ENCODE data around the gene KLK3. TPM values are rescaled to one million over a fixed set of nuclear protein-coding genes. Genes with fewer than 3 reads are reported as not detected.

KLK3 gene
- total and polyA plus RNA-seq, 2 donors (not counting 1 experiment from before 2014, with no cell fraction given), result not detected

GRCh38 chr19:50844296-50844935 lies 10.3 kb upstream of the KLK3 start:
- ChIA-PET CTCF (interaction anchor here (1.8 kb wide), 1 partner anchor 78 kb away, joined by 8 read pairs; no protein-coding TSS in a partner anchor), POLR2A (no interaction called here)
- no peaks in the 10 kb centered on the region for H3K36me3 ChIP-seq (replicated peaks in 1 of 2; ENCODE audit: control extremely low read depth in 1 of 2, control insufficient read depth in 1 of 2, extremely low read depth in 1 of 2, insufficient read depth in 2 of 2, low read length in 1 of 2)
- DNase-seq, result no peak
- intact Hi-C loops (cut with micrococcal nuclease), result no loop called here
- no peak overlapping the region for H3K27ac Mint-ChIP-seq
- H3K27me3 ChIP-seq (replicated peaks in 1 of 4; ENCODE audit: control extremely low read depth in 1 of 4, control insufficient read depth in 3 of 4, insufficient read depth in 4 of 4, low read length in 3 of 4), result peaks cover 0 to 7% (median 2%) of the 10 kb centered on the region in 4 experiments
- TF ChIP-seq CTCF (IDR thresholded peaks at IDR 0.05) (no peak), EZH2 (IDR thresholded peaks at IDR 0.05; ENCODE audit: borderline replicate concordance, insufficient read depth, low read depth, low read length, poor library complexity, severe bottlenecking) (no peak)
- no peak overlapping the region for H3K4me2 ChIP-seq (replicated peaks; ENCODE audit: low read depth, low read length, poor library complexity, severe bottlenecking)
- no peaks in the 10 kb centered on the region for H3K79me2 ChIP-seq (ENCODE audit: control insufficient read depth, insufficient read depth, low read length)
- no peaks in the 10 kb centered on the region for H3K4me1 Mint-ChIP-seq
- no peak overlapping the region for H3K4me3 ChIP-seq (ENCODE audit: control extremely low read depth in 1 of 5, extremely low read depth in 1 of 5, insufficient read depth in 1 of 5, low read depth in 2 of 5, low read length in 4 of 5)
- H3K9me3 Mint-ChIP-seq (ENCODE audit: insufficient read depth), result peaks cover 10% of the 10 kb centered on the region
- WGBS (ENCODE audit: insufficient coverage), result 68% methylated on average over 6 of the region's 8 CpGs
- H3K27me3 Mint-ChIP-seq, result peaks cover 27% of the 10 kb centered on the region
- peaks cover 0 to 27% (median 10%) of the 10 kb centered on the region in 3 donors for H3K9me3 ChIP-seq (ENCODE audit: control extremely low read depth in 1 of 3, control insufficient read depth in 2 of 3, insufficient read depth in 1 of 3, low read length in 2 of 3)
- H3K4me3 Mint-ChIP-seq, result no peak overlapping the region
- no peak overlapping the region for H3K27ac ChIP-seq (ENCODE audit: low read length in 2 of 2)
- no peak overlapping the region for H2AFZ ChIP-seq (ENCODE audit: insufficient read depth, low read depth, low read length, poor library complexity, severe bottlenecking)
- no peaks in the 10 kb centered on the region for H3K4me1 ChIP-seq (ENCODE audit: control insufficient read depth in 2 of 2, insufficient read depth in 2 of 2, low read length in 2 of 2)
- no peak for ATAC-seq (ENCODE audit: low read depth)
- H4K20me1 ChIP-seq (ENCODE audit: control insufficient read depth, insufficient read depth, low read length, poor library complexity, severe bottlenecking), result no peaks in the 10 kb centered on the region
- no peak overlapping the region for H3K9ac ChIP-seq (ENCODE audit: low read length)

GRCh38 chr19:50850738-50851137 lies 4.0 kb upstream of the KLK3 start:
- H3K4me3 Mint-ChIP-seq, result no peak overlapping the region
- no peak overlapping the region for H3K27ac ChIP-seq (ENCODE audit: low read length in 2 of 2)
- no peak overlapping the region for H3K4me2 ChIP-seq (replicated peaks; ENCODE audit: low read depth, low read length, poor library complexity, severe bottlenecking)
- H3K27ac Mint-ChIP-seq, result no peak overlapping the region
- H3K4me1 ChIP-seq (ENCODE audit: control insufficient read depth in 2 of 2, insufficient read depth in 2 of 2, low read length in 2 of 2), result no peaks in the 10 kb centered on the region
- H3K27me3 ChIP-seq (replicated peaks in 1 of 4; ENCODE audit: control extremely low read depth in 1 of 4, control insufficient read depth in 3 of 4, insufficient read depth in 4 of 4, low read length in 3 of 4), result peaks cover 0 to 19% (median 7%) of the 10 kb centered on the region in 4 experiments
- intact Hi-C loops (cut with micrococcal nuclease), result no loop called here
- POLR2A ChIA-PET, result no interaction called here
- no peak overlapping the region for H3K4me3 ChIP-seq (ENCODE audit: control extremely low read depth in 1 of 5, extremely low read depth in 1 of 5, insufficient read depth in 1 of 5, low read depth in 2 of 5, low read length in 4 of 5)
- no peaks in the 10 kb centered on the region for H3K79me2 ChIP-seq (ENCODE audit: control insufficient read depth, insufficient read depth, low read length)
- CTCF ChIA-PET, result no interaction called here
- peaks cover 37% of the 10 kb centered on the region for H3K27me3 Mint-ChIP-seq
- WGBS (ENCODE audit: insufficient coverage), result 64% methylated on average over 2 of the region's 3 CpGs
- no peak overlapping the region for H2AFZ ChIP-seq (ENCODE audit: insufficient read depth, low read depth, low read length, poor library complexity, severe bottlenecking)
- H4K20me1 ChIP-seq (ENCODE audit: control insufficient read depth, insufficient read depth, low read length, poor library complexity, severe bottlenecking), result no peaks in the 10 kb centered on the region
- H3K36me3 ChIP-seq (replicated peaks in 1 of 2; ENCODE audit: control extremely low read depth in 1 of 2, control insufficient read depth in 1 of 2, extremely low read depth in 1 of 2, insufficient read depth in 2 of 2, low read length in 1 of 2), result no peaks in the 10 kb centered on the region
- TF ChIP-seq CTCF (IDR thresholded peaks at IDR 0.05), result no peak
- no peaks in the 10 kb centered on the region for H3K9me3 ChIP-seq (ENCODE audit: control extremely low read depth in 1 of 3, control insufficient read depth in 2 of 3, insufficient read depth in 1 of 3, low read length in 2 of 3)
- H3K4me1 Mint-ChIP-seq, result no peaks in the 10 kb centered on the region
- DNase-seq, result no peak
- no peak for ATAC-seq (ENCODE audit: low read depth)
- H3K9me3 Mint-ChIP-seq (ENCODE audit: insufficient read depth), result no peaks in the 10 kb centered on the region
- no peak overlapping the region for H3K9ac ChIP-seq (ENCODE audit: low read length)
